Upper lobe of right lung (tissue), 1 donor: ENCODE measurements around the gene NXF1. TPM values are rescaled to one million over a fixed set of nuclear protein-coding genes. Genes with fewer than 3 reads are reported as not detected.

Experiments used
- ATAC-seq: fragments of 200-7000 bp; cut with Tn5 transposase; one replicate; pipeline ENCODE4 v1.9.1; 2020; ENCODE audit warnings: mild to moderate bottlenecking, moderate library complexity
- DNase-seq: peaks from one replicate; pipeline ENCODE4 v3.0.0-alpha.2; 2020
- H3K27ac ChIP-seq: fragments of 200-600 bp; one replicate; pipeline ENCODE4 v1.8.0; 2022
- H3K27me3 ChIP-seq: fragments of 200-600 bp; one replicate; pipeline ENCODE4 v1.8.0; 2022; ENCODE audit warnings: mild to moderate bottlenecking
- H3K36me3 ChIP-seq: fragments of 200-600 bp; one replicate; pipeline ENCODE4 v1.8.0; 2022
- H3K4me1 ChIP-seq: fragments of 200-600 bp; one replicate; pipeline ENCODE4 v1.8.0; 2022
- H3K4me3 ChIP-seq: fragments of 200-600 bp; one replicate; pipeline ENCODE4 v1.8.0; 2022; ENCODE audit warnings: mild to moderate bottlenecking
- H3K9me3 ChIP-seq: fragments of 200-600 bp; one replicate; pipeline ENCODE4 v1.8.0; 2022
- CTCF ChIP-seq: fragments of 200-600 bp; IDR thresholded peaks from one replicate; pipeline ENCODE4 v1.8.0; 2022; ENCODE audit warnings: antibody characterized with exemption
- intact Hi-C: fragments of 100-400 bp; cut with DNase I; formaldehyde crosslinking; loops from one replicate; pipeline ENCODE4 v1.11.0; 2022
- total RNA-seq: library from RNA; stranded (reverse); fragmentation: NEBNext Ultra II Directional; extraction: Animal tissue kit (Norgen Biotek cat#: 25700); gene quantifications from one replicate; pipeline ENCODE4 v1.2.1, GENCODE V29; 2021
- donor health status: DM: no; HTN: yes; CAD: no; lungs with severe emphysema.

NXF1 gene
- total RNA-seq, 1 donor from 2014 or later = 96.2 TPM

- no peaks in the 10 kb centered on the region for H3K9me3 ChIP-seq
- ATAC-seq (peak; percentile 90), DNase-seq (peak; percentile 98)
- peaks cover 34% of the 10 kb centered on the region for H3K4me1 ChIP-seq
- H3K4me3 ChIP-seq = peak within 1 kb of the TSS; percentile 74
- no peaks in the 10 kb centered on the region for H3K27me3 ChIP-seq
- TF ChIP-seq CTCF = peak; percentile 48
- intact Hi-C loops = no loop called here
- H3K27ac ChIP-seq = peak within 1 kb of the TSS; percentile 94
- H3K36me3 ChIP-seq = peaks cover 28% of the 10 kb centered on the region
Observed at GRCh38 chr11:62787005-62787759, 18.1 kb downstream of the NXF1 start, which contains the start of gene TMEM179B. TSS of gene TMEM179B (plus strand) at chr11:62787402. CDS start at chr11:62787432, 30 bp downstream.

GRCh38 chr11:62786318-62787004 is 18.8 kb downstream of the NXF1 start:
- H3K9me3 ChIP-seq = no peaks in the 10 kb centered on the region
- peaks cover 32% of the 10 kb centered on the region for H3K4me1 ChIP-seq
- peaks cover 28% of the 10 kb centered on the region for H3K36me3 ChIP-seq
- intact Hi-C loops = no loop called here
- H3K4me3 ChIP-seq = peak overlapping the region; percentile 74
- H3K27me3 ChIP-seq = no peaks in the 10 kb centered on the region
- DNase-seq = peak; percentile 94
- peak; percentile 93 for TF ChIP-seq CTCF
- H3K27ac ChIP-seq = peak overlapping the region; percentile 94
- peak; percentile 90 for ATAC-seq

GRCh38 chr11:62782753-62783152 is 22.5 kb downstream of the NXF1 start:
- intact Hi-C loops = no loop called here
- H3K4me3 ChIP-seq = no peak overlapping the region
- ATAC-seq (no peak), DNase-seq (no peak)
- H3K36me3 ChIP-seq = peaks cover 34% of the 10 kb centered on the region
- TF ChIP-seq CTCF = no peak
- no peak overlapping the region for H3K27ac ChIP-seq
- no peaks in the 10 kb centered on the region for H3K27me3 ChIP-seq
- no peaks in the 10 kb centered on the region for H3K9me3 ChIP-seq
- peaks cover 9% of the 10 kb centered on the region for H3K4me1 ChIP-seq

GRCh38 chr11:62778441-62778840 is 26.8 kb downstream of the NXF1 start:
- intact Hi-C loops = no loop called here
- H3K9me3 ChIP-seq = no peaks in the 10 kb centered on the region
- DNase-seq (no peak), ATAC-seq (peak; percentile 40)
- H3K4me3 ChIP-seq = no peak overlapping the region
- H3K4me1 ChIP-seq = no peaks in the 10 kb centered on the region
- no peaks in the 10 kb centered on the region for H3K27me3 ChIP-seq
- TF ChIP-seq CTCF = no peak
- peaks cover 54% of the 10 kb centered on the region for H3K36me3 ChIP-seq
- H3K27ac ChIP-seq = no peak overlapping the region

DNA sequence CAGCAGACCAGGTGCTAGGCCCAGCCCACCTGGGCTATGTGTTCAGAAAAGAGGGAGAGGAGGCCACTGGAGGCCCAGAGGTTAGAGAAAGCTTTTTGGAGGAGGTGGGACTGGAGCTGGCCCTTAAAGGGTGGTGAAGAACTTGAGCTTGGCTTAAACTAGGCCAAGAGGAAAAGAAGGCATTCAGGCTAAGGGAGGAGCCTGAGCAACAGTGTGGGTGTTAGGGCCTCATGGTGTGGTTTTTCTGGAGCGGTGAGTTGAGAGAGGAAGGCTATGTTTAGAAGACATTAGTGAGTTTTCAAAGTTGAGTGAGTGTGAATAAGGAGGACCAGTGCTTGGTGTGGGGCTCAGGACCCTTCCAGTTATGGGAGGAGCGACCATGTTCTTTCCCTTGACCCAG is 27.9 kb downstream of the NXF1 start:
- peaks cover 2% of the 10 kb centered on the region for H3K4me1 ChIP-seq
- no peak overlapping the region for H3K4me3 ChIP-seq
- ATAC-seq (peak; percentile 33), DNase-seq (no peak)
- no peaks in the 10 kb centered on the region for H3K9me3 ChIP-seq
- H3K36me3 ChIP-seq = peaks cover 49% of the 10 kb centered on the region
- no peak overlapping the region for H3K27ac ChIP-seq
- intact Hi-C loops = no loop called here
- H3K27me3 ChIP-seq = no peaks in the 10 kb centered on the region
- no peak for TF ChIP-seq CTCF
